Measurements from ENCODE around the gene CHCHD10.
A peak's percentile ranks its signal among the peaks of the same experiment; 100 is the strongest.
"Not testable (repeated sequence)": the region's sequence is repeated elsewhere in the genome, so short reads cannot be mapped to it uniquely, and the experiment has no call there.

CHCHD10 gene

DNA sequence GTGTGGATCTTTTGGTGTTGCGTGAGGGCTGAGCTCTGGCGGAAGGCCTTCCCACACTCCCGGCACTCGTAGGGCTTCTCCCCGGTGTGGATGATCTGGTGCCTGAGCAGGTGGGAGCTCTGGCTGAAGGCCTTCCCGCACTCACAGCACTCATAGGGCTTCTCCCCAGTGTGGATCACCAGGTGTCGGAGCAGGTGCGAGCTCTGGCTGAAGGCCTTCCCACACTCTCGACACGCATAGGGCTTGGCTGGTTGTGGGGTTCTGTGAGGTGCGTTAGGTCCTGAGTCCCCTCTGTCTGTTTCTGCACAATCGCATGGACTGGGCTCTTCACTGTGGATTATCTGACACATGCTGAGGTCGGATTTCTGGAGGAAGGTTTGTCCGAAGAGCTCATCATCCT lies 23.3 kb downstream of the CHCHD10 start:
- DNase-seq, result no peak

DNA sequence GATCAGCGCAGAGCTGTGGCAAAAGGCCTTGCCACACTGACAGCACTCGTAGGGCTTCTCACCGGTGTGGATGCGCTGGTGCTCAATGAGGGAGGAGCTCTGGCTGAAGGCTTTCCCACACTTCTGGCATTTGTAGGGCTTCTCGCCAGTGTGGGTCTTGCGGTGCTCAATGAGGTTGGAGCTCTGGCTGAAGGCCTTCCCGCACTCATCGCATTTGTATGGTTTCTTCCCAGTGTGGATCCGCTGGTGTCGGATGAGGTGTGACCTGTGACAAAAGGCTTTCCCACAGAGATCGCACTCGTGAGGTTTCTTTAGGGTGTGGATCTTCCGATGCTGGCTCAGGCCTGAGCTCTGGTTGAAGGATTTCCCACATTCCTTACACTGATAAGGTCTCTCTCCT lies 23.8 kb downstream of the CHCHD10 start:
- DNase-seq, result no peak

DNA sequence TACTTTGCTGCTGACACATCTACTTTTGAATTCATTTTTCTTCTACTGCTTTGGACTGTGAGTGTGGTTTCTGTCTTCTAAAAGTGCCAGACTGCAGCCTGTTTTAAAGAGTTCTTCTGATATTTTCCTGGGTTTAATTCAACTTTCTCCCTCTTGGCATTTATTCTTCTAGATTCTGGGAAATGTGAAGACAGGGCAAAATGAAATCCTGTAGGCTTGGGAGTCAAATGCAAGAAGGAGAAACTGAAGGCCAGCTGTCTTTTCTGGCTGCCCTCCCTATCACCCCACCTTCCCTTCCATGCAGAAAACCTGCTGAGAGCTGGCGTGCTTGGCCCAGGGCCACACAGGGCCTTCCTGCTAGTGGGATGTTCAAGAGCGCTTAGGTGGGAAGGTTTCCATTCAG lies 24.5 kb downstream of the CHCHD10 start:
- no peak for DNase-seq

DNA sequence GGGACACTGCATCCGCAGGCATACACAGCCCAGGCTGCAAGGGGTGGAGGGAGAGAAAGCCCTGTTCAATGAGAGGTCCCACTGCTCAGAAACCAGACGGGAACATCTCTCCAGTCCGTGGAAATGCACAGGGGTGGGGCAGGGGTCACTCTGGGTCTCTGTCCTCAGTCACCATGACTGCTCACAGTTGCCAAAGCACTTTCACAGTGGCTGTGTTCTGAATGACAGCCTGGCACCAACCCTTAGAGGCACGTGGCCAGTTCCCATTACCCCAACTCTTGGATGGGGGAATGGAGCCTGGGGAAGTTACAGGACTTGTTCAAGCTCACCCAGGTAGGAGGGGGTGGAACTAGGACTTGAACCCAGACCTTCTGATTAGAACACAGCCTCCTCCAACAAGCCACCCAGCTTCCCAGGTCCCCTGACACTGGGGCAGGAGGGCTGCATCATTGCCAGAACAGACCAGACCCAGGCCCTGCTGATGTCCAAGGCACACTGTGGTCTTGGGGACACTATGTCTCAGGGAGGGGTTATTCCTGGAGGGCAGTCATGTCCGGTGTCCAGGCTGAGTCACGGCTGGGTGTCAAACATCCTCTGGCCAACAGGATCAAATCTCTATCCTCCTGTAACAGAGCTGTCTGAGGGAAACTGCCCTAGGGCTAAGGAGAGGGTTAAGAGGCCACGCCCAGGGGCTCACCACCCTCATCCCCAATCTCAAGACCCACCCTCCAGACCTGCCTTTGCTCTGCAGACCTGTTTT lies 25.1 kb downstream of the CHCHD10 start:
- no peak for DNase-seq

DNA sequence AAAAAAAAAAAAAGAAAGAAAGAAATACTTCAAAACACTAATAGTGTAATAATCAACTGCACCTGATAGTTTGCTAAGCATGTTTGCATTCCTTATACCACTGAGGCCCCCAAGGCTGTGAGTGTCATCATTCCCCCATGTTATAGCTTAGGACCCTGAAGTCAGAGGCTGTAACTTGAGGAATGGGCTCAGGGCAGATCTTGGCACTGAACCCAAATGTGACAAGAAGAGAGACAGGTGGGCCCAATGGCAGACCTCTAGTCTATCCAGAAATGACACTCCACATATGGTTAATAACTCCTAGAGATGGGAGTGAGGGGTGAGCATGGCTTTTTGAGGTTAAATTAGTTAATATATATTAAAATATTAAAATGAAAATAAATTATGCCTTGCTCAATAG lies 30.1 kb downstream of the CHCHD10 start:
- no peak for DNase-seq

DNA sequence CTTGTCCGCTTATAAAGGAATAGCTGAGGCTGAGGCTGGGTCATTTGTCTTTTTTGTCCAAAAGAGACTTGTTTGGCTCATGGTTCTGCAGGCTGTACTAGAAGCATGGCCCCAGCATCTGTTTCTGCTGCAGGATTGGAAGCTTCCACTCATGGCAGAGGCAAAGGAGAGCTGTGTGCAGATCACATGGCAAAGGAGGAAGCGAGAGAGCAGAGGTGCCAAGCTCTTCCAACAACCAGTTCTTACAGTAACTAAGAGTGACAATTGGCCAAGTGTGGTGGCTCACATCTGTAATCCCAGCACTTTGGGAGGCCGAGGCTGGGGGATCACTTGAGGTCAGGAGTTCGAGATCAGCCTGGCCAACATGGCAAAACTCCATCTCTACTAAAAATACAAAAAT lies 39.7 kb downstream of the CHCHD10 start:
- not testable (repeated sequence) for DNase-seq

- DNase-seq, result no peak
Observed at GRCh38 chr22:23722724-23723123, 45.0 kb downstream of the CHCHD10 start.

GRCh38 chr22:23722160-23722559 lies 45.6 kb downstream of the CHCHD10 start:
- no peak for DNase-seq

- DNase-seq, result no peak
Observed at GRCh38 chr22:23720855-23721254, 46.9 kb downstream of the CHCHD10 start.

GRCh38 chr22:23718371-23719165 lies 49.2 kb downstream of the CHCHD10 start:
- no peak for DNase-seq

GRCh38 chr22:23716811-23717801 lies 50.7 kb downstream of the CHCHD10 start:
- DNase-seq, result peak; percentile 66
